22Rv1 (cell line): ENCODE measurements around the gene SLFN12L.
"Not testable (repeated sequence)": the region's sequence is repeated elsewhere in the genome, so short reads cannot be mapped to it uniquely, and the experiment has no call there.

Experiments
- H3K27ac ChIP-seq: fragments of 450-650 bp; 2 replicates; pipeline ENCODE4 v1.5.1; 2017
- CTCF ChIP-seq: fragments of 450-650 bp; IDR thresholded peaks from 2 replicates; pipeline ENCODE4 v1.5.1; 2017; ENCODE audit warnings: mild to moderate bottlenecking
- ZFX ChIP-seq: fragments of 450-650 bp; IDR thresholded peaks from 2 replicates; pipeline ENCODE4 v1.6.1; 2017; ENCODE audit warnings: antibody characterized with exemption, borderline replicate concordance

Gene SLFN12L

GRCh38 chr17:35477248-35477647 is 60.2 kb downstream of the SLFN12L start:
- TF ChIP-seq ZFX, result no peak
- TF ChIP-seq CTCF, result no peak
- H3K27ac ChIP-seq, result no peak overlapping the region

- no peak overlapping the region for H3K27ac ChIP-seq
- TF ChIP-seq ZFX, result no peak
- no peak for TF ChIP-seq CTCF
These were observed 61.1 kb downstream of the SLFN12L start for GRCh38 chr17:35476283-35476820.

- no peak for TF ChIP-seq ZFX
- TF ChIP-seq CTCF, result no peak
- H3K27ac ChIP-seq, result no peak overlapping the region
These were observed 69.0 kb downstream of the SLFN12L start for GRCh38 chr17:35468475-35468874.

- TF ChIP-seq CTCF (no peak), ZFX (no peak)
- no peak overlapping the region for H3K27ac ChIP-seq
These were observed 69.7 kb downstream of the SLFN12L start for GRCh38 chr17:35467824-35468223.

- TF ChIP-seq CTCF, result 0 out of 2 replicates have a peak, but pooled peaks have one; percentile 14
- TF ChIP-seq ZFX, result no peak
- H3K27ac ChIP-seq, result no peak overlapping the region
These were observed 77.1 kb downstream of the SLFN12L start for GRCh38 chr17:35460354-35460851.

GRCh38 chr17:35454035-35454434 is 83.4 kb downstream of the SLFN12L start:
- H3K27ac ChIP-seq, result not testable (repeated sequence)

GRCh38 chr17:35453171-35453570 is 84.3 kb downstream of the SLFN12L start:
- H3K27ac ChIP-seq, result no peak overlapping the region
- no peak for TF ChIP-seq ZFX
- no peak for TF ChIP-seq CTCF

- no peak overlapping the region for H3K27ac ChIP-seq
- TF ChIP-seq CTCF (no peak), ZFX (no peak)
These were observed 88.0 kb downstream of the SLFN12L start for GRCh38 chr17:35449371-35449931.
